Epithelial cell of esophagus (primary cell): ENCODE data around the gene TMEM80.

Experiments
- DNase-seq: peaks from one replicate; pipeline ENCODE4 v3.0.0; 2010; ENCODE audit warnings: low read depth
- H3K4me3 ChIP-seq: 2 replicates; pipeline ENCODE4 v1.5.1; 2011; ENCODE audit warnings: mild to moderate bottlenecking, low read length, control low read depth
- TF ChIP-seq, protein P1 (sequence below): IDR thresholded peaks from 2 replicates; pipeline ENCODE4 v1.5.1; 2011; ENCODE audit warnings: low read depth, mild to moderate bottlenecking, low read length, control low read depth, inconsistent platforms; ENCODE audit not compliant: insufficient read depth; ENCODE audit errors: missing control alignments

The TMEM80 gene

DNA sequence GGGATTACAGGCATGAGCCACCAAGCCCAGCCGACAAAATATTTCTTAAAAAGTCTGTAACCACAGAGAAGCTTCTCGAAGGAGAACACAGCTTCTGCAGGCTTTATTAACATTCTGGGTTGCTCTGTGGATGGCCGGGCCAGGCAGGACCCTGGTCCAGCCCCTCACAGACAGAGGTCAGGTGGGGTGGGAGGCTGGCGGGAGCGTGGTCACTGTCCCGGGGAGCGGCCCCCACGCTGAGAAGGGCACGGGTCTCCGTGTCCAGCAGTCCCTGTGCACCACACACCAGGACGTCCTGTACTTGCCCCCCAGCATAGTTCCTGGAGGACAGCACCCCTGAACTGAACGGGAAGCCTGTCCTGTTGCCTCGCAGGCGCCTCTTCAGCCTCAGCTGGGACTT is 39.2 kb upstream of the TMEM80 start:
- no peak for DNase-seq
- TF ChIP-seq, protein P1, sequence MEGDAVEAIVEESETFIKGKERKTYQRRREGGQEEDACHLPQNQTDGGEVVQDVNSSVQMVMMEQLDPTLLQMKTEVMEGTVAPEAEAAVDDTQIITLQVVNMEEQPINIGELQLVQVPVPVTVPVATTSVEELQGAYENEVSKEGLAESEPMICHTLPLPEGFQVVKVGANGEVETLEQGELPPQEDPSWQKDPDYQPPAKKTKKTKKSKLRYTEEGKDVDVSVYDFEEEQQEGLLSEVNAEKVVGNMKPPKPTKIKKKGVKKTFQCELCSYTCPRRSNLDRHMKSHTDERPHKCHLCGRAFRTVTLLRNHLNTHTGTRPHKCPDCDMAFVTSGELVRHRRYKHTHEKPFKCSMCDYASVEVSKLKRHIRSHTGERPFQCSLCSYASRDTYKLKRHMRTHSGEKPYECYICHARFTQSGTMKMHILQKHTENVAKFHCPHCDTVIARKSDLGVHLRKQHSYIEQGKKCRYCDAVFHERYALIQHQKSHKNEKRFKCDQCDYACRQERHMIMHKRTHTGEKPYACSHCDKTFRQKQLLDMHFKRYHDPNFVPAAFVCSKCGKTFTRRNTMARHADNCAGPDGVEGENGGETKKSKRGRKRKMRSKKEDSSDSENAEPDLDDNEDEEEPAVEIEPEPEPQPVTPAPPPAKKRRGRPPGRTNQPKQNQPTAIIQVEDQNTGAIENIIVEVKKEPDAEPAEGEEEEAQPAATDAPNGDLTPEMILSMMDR: no peak

DNA sequence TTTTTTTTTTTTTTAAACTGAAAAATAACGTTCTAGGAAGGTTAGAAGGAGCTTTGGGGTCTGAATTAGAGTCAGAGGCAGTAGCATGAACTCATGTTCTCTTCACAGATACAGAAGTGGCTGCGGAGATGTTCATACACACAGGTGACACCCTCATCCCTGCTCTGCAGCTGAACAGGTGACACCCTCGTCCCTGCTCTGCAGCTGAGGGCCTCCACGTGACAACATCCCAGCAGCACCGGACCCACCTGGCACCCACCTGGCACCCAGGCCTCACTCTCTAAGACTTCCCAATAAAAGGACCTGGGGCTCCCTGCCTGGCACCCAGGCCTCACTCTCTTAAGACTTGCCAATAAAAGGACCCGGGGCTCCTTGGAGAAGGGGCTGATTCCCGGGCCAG is 38.8 kb upstream of the TMEM80 start:
- TF ChIP-seq, protein P1: no peak
- H3K4me3 ChIP-seq: no peak overlapping the region
- DNase-seq: no peak

More for the DNA sequence above, 39.2 kb upstream of the TMEM80 start:
- no peak overlapping the region for H3K4me3 ChIP-seq

DNA sequence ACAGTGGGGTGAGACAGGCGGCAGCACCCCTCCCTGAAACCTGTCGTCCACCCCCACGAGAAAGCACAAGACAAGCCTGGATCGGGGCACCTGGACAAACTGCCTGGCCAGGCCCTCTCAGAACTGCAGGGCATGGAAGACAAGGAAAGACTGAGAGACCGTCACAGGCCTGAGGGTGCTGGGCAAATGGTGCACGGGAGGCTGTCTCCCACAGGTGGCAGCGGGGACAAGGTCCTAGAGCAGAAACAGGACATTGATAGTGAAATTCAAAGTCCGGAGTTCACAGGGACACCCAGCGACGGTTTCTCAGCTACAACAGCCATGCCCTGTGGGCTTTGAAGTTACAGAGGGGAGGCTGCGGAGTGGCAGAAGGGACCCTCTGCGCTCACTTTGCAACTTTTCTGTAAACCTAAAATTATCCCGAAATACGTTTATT is 37.9 kb upstream of the TMEM80 start:
- no peak for DNase-seq
- H3K4me3 ChIP-seq: no peak overlapping the region
- TF ChIP-seq, protein P1: no peak

DNA sequence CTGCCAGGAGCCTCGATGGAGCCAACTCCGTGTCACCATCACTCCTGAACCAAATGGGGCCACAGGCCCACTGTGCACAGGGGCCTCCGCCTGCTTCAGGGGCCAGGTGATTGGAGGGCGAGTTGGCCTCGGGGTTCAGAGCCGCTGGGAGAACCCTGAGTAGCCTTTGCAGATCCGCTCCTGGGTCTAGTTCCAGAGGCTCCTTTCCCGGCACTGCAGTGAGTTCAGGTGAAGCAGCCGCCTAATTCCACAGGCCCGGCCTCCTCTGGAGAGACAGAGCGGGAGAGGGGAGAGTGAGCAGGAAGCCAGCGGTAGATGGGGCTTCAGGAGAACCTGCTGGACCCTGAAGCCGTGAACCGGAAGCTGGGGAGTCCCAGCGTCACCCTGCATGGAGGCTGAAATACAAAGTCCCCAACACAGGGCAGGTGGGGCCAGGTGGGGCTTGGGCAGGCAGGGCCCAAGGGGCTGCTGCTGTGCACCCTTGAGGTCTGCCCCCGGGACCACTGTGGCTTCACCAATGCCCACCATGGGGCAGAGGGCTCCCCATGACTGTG is 36.0 kb upstream of the TMEM80 start:
- no peak for DNase-seq
- TF ChIP-seq, protein P1: no peak
- no peak overlapping the region for H3K4me3 ChIP-seq

DNA sequence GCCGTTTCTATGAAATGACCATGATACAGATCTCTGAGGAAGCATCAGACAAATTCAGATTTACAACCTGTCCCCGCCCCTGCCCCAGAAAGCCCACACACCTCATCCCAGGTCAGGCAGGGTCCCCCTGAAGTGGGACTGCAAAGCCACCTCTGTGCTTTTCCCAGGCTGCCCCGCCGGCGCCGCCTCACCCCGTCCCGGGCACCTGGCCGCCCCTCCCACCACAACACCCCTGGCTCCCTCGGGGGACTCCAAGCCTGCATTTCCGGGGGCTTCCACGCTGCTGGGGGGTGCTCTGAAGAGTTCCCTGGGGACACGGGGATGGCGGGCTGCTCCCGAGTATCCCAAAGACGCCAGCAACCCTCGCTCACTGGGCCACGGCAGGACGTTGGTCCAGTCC is 35.3 kb upstream of the TMEM80 start:
- TF ChIP-seq, protein P1: no peak
- DNase-seq: no peak
- H3K4me3 ChIP-seq: no peak overlapping the region

DNA sequence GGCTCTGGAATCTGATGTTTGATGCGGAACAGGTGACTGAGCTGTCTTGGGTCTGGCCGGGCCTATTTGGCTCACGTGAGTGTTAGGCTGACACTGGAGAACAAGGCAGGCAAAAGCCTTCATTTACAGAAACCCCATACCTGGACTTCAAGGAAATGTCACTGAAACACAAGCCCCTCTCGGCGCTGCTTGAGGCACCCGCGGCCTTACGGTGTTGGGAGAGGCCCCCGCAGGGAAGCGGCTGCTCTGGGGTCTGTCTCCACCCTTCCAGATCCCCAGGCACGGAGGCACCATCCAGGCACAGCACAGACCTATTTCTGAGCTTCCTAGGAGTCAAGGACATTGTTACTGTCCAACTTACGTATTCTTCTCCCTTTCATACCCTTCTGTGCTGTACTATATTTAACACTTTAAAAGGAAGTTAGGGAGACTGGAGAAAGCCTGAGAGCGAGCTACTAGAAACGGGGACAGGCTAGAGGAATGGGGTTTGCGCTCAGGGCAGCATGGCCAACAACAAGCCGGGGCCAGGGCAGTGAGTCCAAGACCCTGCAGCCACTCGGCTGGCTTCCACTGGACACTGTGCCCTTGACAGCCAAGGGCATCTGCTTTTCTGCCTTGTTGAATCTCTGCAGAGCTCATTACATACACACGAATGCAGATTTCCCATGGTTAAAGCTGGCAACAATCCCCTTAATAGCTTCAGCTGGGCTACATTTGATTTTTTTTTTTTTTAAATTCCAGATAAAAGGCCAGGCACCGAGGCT is 34.8 kb upstream of the TMEM80 start:
- DNase-seq: no peak
- TF ChIP-seq, protein P1: no peak
- H3K4me3 ChIP-seq: no peak overlapping the region
